AG09319 (cell line): ENCODE results near the gene CLP1.

ENCODE experiments used
- DNase-seq: peaks from one replicate; pipeline ENCODE4 v3.0.0-alpha.2; 2010; ENCODE audit warnings: low read depth; ENCODE audit errors: extremely low read depth
- TF ChIP-seq, protein P1 (sequence below): IDR thresholded peaks from 2 replicates; pipeline ENCODE4 v1.5.1; 2011; ENCODE audit warnings: low read depth, mild to moderate bottlenecking, inconsistent platforms, low read length, moderate library complexity

Gene CLP1

DNA sequence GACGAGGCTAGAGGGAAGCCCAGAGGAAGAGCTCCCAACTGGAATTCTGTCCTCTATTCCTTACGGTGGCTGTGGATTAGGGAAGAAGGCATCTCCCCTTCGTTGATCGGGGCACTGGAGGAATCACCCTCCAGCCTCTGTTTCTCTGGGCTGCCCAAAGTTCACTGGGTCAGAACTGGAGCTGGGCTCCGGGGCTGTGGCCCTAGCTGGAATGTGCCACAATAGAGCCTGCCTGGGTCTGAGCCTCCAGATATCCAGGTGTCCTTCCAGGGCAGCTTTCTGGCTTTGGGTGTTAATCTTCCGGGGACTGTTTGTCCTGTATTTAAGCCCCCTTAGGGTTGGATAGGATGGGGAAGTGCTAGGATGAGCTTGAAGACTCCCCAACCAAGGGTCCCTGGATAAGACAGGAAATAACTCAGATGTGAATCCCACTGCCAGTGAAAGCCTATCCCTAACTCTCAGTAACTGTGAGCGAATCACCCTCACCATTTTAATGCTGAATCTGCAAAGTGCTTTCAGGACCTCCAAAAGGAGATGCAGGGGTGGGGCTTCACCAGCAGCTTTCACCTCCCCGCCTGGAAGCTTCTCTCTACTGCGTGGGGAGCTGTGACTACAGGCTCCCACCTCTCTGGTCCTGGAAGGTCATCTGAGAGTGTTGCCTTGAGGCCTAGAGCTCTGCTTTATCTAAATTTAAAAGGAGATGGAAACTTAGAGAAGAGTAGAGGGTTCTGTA, 17.3 kb upstream of the CLP1 start:
- DNase-seq: no peak
- TF ChIP-seq, protein P1, sequence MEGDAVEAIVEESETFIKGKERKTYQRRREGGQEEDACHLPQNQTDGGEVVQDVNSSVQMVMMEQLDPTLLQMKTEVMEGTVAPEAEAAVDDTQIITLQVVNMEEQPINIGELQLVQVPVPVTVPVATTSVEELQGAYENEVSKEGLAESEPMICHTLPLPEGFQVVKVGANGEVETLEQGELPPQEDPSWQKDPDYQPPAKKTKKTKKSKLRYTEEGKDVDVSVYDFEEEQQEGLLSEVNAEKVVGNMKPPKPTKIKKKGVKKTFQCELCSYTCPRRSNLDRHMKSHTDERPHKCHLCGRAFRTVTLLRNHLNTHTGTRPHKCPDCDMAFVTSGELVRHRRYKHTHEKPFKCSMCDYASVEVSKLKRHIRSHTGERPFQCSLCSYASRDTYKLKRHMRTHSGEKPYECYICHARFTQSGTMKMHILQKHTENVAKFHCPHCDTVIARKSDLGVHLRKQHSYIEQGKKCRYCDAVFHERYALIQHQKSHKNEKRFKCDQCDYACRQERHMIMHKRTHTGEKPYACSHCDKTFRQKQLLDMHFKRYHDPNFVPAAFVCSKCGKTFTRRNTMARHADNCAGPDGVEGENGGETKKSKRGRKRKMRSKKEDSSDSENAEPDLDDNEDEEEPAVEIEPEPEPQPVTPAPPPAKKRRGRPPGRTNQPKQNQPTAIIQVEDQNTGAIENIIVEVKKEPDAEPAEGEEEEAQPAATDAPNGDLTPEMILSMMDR: no peak

- DNase-seq: peak; percentile 42
- TF ChIP-seq, protein P1: peak; percentile 66
These were observed 16.4 kb upstream of the CLP1 start for GRCh38 chr11:57641011-57641807.

GRCh38 chr11:57643802-57644201, 13.8 kb upstream of the CLP1 start:
- DNase-seq: no peak
- TF ChIP-seq, protein P1: no peak; the same call in 1 of the 2 replicates

- TF ChIP-seq, protein P1: peak; percentile 86
- DNase-seq: no peak
These were observed 12.5 kb upstream of the CLP1 start for GRCh38 chr11:57644748-57645688.

GRCh38 chr11:57645689-57646085, 11.9 kb upstream of the CLP1 start:
- TF ChIP-seq, protein P1: no peak
- no peak for DNase-seq

- TF ChIP-seq, protein P1: no peak
- no peak for DNase-seq
These were observed 11.3 kb upstream of the CLP1 start for GRCh38 chr11:57646194-57646798.
